Right renal pelvis (tissue), 4 donors: ENCODE measurements around the gene CCDC43. TPM values are rescaled to one million over a fixed set of nuclear protein-coding genes. Genes with fewer than 3 reads are reported as not detected.
"Not testable (repeated sequence)": the region's sequence is repeated elsewhere in the genome, so short reads cannot be mapped to it uniquely, and the experiment has no call there.

Source experiments
- DNase-seq, 4 donors: peaks; one replicate each; pipeline ENCODE4 v3.0.0-alpha.2; 2013; ENCODE audit warnings: low read depth in 4 of 4, low spot score in 3 of 4, missing footprints in 1 of 4
- polyA plus RNA-seq, 4 donors: library from polyadenylated mRNA; unstranded; fragments of 120-200 nt; gene quantifications; one replicate each; pipeline ENCODE4 v1.2.1, GENCODE V29; 2013; ENCODE audit not compliant: insufficient read length in 4 of 4

Gene CCDC43
- 10 to 100 TPM; 33.1 to 38.6 (median 35.8) TPM for polyA plus RNA-seq

GRCh38 chr17:44689477-44690217 is at the start of gene CCDC43:
TSS of gene CCDC43 (minus strand) at chr17:44689776. CDS start at chr17:44689753, 23 bp downstream.
- peak; percentile 81 to 85 (median 82) for DNase-seq

- no peak for DNase-seq
Measured at GRCh38 chr17:44738214-44738906, 48.8 kb upstream of the CCDC43 start.

- no peak for DNase-seq
Measured at GRCh38 chr17:44736551-44737240, 47.1 kb upstream of the CCDC43 start.

GRCh38 chr17:44734272-44734671 is 44.7 kb upstream of the CCDC43 start:
- no peak for DNase-seq

GRCh38 chr17:44733753-44734152 is 44.2 kb upstream of the CCDC43 start:
- no peak for DNase-seq

GRCh38 chr17:44726121-44726520 is 36.5 kb upstream of the CCDC43 start:
- DNase-seq: not testable (repeated sequence)

- no peak for DNase-seq
Measured at GRCh38 chr17:44722254-44722653, 32.7 kb upstream of the CCDC43 start.

- DNase-seq: no peak
Measured at GRCh38 chr17:44719444-44719843, 29.9 kb upstream of the CCDC43 start.

- DNase-seq: peak; percentile 87 to 94 (median 90)
Measured at GRCh38 chr17:44708401-44709263, 19.1 kb upstream of the CCDC43 start, which contains the start of gene DBF4B. TSS of gene DBF4B (plus strand) at chr17:44708665. CDS start at chr17:44708821, 156 bp downstream.

- no peak for DNase-seq
Measured at GRCh38 chr17:44707755-44708400, 18.3 kb upstream of the CCDC43 start.

GRCh38 chr17:44700288-44700687 is 10.7 kb upstream of the CCDC43 start:
- DNase-seq: not testable (repeated sequence)

GRCh38 chr17:44693609-44694008 is 4.0 kb upstream of the CCDC43 start:
- no peak for DNase-seq

- not testable (repeated sequence) for DNase-seq
Measured at GRCh38 chr17:44690746-44691306, 1.2 kb upstream of the CCDC43 start.

GRCh38 chr17:44688675-44689476 is 700 bp downstream of the CCDC43 start:
- no peak for DNase-seq

GRCh38 chr17:44688200-44688599 is 1.4 kb downstream of the CCDC43 start:
- DNase-seq: no peak

- no peak for DNase-seq
Measured at GRCh38 chr17:44687756-44688155, 1.8 kb downstream of the CCDC43 start.

- not testable (repeated sequence) for DNase-seq
Measured at GRCh38 chr17:44683303-44683702, 6.3 kb downstream of the CCDC43 start.

- no peak for DNase-seq
Measured at GRCh38 chr17:44677136-44677535, 12.4 kb downstream of the CCDC43 start.

GRCh38 chr17:44673893-44674292 is 15.7 kb downstream of the CCDC43 start:
- no peak for DNase-seq
